Subcutaneous adipose tissue (tissue), 4 donors: ENCODE data around the gene OCA2. TPM values are rescaled to one million over a fixed set of nuclear protein-coding genes. Genes with fewer than 3 reads are reported as not detected.

Experiments used
- CTCF ChIP-seq: fragments of 450-650 bp; IDR thresholded peaks from one replicate; pipeline ENCODE4 v1.5.1; 2016; ENCODE audit warnings: low read depth, mild to moderate bottlenecking, control low read depth, antibody characterized with exemption, moderate library complexity
- total RNA-seq, 4 donors: library from RNA; depleted of rRNA; stranded (reverse); fragments of >200 nt; gene quantifications; one replicate each; pipeline ENCODE4 v1.1.0, GENCODE V29; 2016

Gene OCA2
- total RNA-seq, 4 donors from 2014 or later: 1.1 TPM; not detected in 3

- no peak for TF ChIP-seq CTCF
Measured at GRCh38 chr15:28086175-28086703, 12.9 kb downstream of the OCA2 start.

DNA sequence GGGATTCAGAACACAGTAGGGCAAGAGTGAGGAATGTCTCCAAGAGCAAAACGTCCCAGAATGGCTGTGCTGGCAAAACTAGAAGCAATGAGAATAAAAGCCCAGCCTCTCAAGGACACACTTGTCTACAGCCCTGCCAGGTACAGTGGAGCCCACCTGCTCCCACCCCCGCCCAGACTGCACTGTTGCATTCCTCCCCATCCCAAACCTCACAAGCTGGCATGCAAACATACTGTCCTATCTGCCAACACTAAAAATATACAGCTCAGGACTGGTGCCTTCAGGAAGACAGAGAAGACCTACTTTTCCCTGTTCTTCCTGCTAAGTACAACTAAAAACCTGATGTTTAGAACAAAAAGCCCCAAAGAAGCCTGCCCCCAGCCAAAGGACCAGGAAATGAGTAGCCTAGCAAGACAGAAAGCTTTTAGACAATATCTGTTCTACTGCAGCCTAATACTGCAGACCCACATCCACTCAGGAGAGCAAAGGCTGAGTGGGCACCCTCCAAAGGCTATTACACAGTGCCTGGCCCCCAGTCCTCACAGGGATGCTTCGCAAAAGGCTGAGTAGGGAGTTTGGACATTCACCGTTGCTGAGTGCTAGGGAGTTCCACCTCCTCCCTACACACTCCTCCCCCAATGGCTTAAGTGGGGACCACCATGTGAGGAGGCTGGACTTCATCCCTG lies 13.5 kb downstream of the OCA2 start:
- no peak for TF ChIP-seq CTCF

DNA sequence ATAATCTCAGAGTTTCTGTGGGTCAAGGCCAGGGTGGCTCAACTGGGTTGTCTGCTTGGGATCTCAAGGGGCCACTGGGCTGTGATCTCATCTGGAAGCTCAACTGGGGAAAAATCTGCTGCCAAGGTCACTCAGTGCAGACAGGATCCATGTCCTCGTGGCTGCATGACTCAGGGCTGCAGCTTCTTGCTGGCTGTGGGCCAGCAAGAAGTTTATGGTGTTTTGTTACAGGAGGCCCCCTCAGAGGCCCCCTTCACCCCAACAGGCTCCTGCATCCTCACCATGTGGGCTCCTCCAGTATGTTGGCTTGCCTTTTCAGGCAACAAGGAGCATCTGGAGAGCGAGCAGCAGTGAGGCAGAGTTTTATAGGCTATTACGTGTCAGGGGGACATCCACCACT lies 14.6 kb downstream of the OCA2 start:
- TF ChIP-seq CTCF: no peak

DNA sequence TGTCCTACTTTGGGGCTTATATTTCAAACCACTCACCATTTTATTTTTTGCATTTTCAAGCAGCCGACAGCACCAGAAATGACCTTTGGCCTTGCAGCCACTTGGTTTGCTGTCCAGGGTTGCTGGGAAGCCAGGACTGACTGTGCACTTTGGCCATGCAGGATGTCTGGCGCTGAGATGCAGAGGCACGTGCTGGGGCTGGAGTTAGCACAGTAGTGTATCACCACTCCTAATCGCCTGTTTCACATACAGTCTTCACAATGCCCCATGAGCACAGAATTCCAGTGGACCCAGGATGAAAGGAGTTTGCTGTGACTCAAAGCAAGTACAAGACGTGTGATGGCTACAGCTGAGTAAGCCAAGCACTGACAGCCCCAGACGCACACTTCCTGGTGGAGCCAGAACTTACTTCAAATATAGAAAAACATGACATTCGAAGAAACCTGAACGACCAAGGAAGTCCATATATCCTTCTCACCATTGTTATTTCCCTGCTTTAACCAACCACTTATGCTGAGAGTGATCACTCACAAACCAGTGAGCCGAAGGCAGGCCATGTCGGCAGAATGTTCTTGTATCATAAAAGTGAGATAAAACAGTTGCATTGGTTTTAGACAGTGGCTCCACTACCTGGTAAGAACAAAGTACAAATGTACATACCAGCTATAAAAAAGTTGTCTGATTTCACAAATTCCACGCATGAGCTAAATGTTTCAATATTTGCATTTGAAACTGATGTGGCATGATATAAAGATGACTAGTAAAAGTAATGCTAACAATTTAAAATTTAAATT lies 16.0 kb downstream of the OCA2 start:
- no peak for TF ChIP-seq CTCF

- TF ChIP-seq CTCF: no peak
Measured at GRCh38 chr15:28081594-28081993, 17.5 kb downstream of the OCA2 start.

- TF ChIP-seq CTCF: no peak
Measured at GRCh38 chr15:28080386-28080785, 18.7 kb downstream of the OCA2 start.

DNA sequence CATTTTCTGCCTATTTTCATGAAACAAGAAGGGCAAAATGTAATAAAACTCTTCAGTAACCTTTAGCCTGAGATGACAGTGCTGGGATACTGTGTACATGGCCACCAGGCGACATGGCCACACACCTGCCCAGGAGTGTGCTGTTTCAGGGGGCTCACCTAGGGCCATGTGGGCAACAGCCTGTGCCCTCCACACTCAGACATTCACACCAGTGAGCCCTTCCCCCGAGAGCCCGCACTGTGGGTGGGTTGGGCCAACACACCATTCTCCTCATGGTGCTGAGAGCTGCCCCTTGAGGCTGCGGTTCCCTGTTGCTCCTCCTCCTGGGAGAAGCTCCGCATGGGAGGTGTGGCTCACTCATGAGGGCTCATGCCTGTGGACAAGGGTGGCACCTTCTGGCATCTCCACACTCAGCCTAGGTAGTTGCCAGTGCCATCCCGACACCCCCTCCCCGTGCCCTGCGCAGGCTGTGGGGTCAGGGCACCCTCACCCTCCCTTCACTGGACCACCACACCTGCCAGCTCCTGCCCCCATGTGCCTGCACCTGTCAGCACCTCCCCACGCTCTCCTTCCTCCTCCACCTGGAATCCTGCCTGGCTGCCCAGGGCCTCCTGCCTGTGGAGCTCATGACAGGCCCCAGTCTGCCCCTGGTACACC lies 19.7 kb downstream of the OCA2 start:
- no peak for TF ChIP-seq CTCF
